CD4-positive, alpha-beta T cell (primary cell): Measurements from ENCODE around the gene COL20A1. TPM values are rescaled to one million over a fixed set of nuclear protein-coding genes. Genes with fewer than 3 reads are reported as not detected.
A peak's percentile ranks its signal among the peaks of the same experiment; 100 is the strongest.

Experiments used
- ATAC-seq: fragments of 200-7000 bp; cut with Tn5 transposase; one replicate; pipeline ENCODE4 v1.10.0; 2022; ENCODE audit warnings: mild to moderate bottlenecking; ENCODE audit not compliant: poor library complexity
- CTCF ChIA-PET: fragments of 350-600 bp; sonication (Branson Sonifier 250); formaldehyde crosslinking; loops from one replicate; lab custom pipeline; 2021; ENCODE audit warnings: antibody characterized with exemption, inconsistent platforms; lab: Charles Lee
- POLR2A ChIA-PET: fragments of 350-600 bp; sonication (Branson Sonifier 250); formaldehyde crosslinking; loops from one replicate; lab custom pipeline; 2021; ENCODE audit warnings: antibody characterized with exemption, inconsistent platforms; lab: Charles Lee
- DNase-seq, 14 experiments: peaks; one replicate each; pipeline ENCODE4 v3.0.0-alpha.2; 2013 to 2020; ENCODE audit warnings: mixed read lengths in 2 of 14
- H3K27ac ChIP-seq, 2 donors: one replicate each; pipeline versions ENCODE4 v1.5.1 to v1.7.0; 2013; ENCODE audit warnings: low read length in 2 of 2, low read depth in 1 of 2, mild to moderate bottlenecking in 1 of 2
- H3K27me3 ChIP-seq, 2 experiments: 1 replicate in 1 of 2; 2 replicates in 1 of 2; pipeline versions ENCODE4 v1.6.1 to v1.7.0; 2013; ENCODE audit warnings: low read length in 2 of 2, control low read depth in 1 of 2, mild to moderate bottlenecking in 1 of 2, moderate library complexity in 1 of 2; ENCODE audit not compliant: insufficient read depth in 2 of 2, control insufficient read depth in 1 of 2
- H3K36me3 ChIP-seq: one replicate; pipeline ENCODE4 v1.6.1; 2013; ENCODE audit warnings: low read length, control low read depth; ENCODE audit not compliant: insufficient read depth
- H3K4me1 ChIP-seq: one replicate; pipeline ENCODE4 v1.6.1; 2013; ENCODE audit warnings: low read length, control low read depth; ENCODE audit not compliant: insufficient read depth
- H3K4me3 ChIP-seq: one replicate; pipeline ENCODE4 v1.5.1; 2013; ENCODE audit warnings: mild to moderate bottlenecking, low read length, moderate library complexity
- H3K9me3 ChIP-seq, 2 experiments: 1 replicate in 1 of 2; 2 replicates in 1 of 2; pipeline versions ENCODE4 v1.6.1 to v1.7.0; 2013; ENCODE audit warnings: low read length in 2 of 2, mild to moderate bottlenecking in 2 of 2, control low read depth in 1 of 2, moderate library complexity in 1 of 2; ENCODE audit not compliant: control insufficient read depth in 1 of 2, insufficient read depth in 1 of 2
- H3K27ac Mint-ChIP-seq: one replicate; pipeline ENCODE4 v1.8.0; 2020; ENCODE audit warnings: mixed read lengths
- H3K27me3 Mint-ChIP-seq: one replicate; pipeline ENCODE4 v1.8.0; 2021; ENCODE audit warnings: mixed read lengths
- H3K36me3 Mint-ChIP-seq: one replicate; pipeline ENCODE4 v1.8.0; 2021; ENCODE audit warnings: low read depth, mixed read lengths
- H3K4me1 Mint-ChIP-seq: one replicate; pipeline ENCODE4 v1.8.0; 2021; ENCODE audit warnings: low read depth, mixed read lengths
- H3K4me3 Mint-ChIP-seq: one replicate; pipeline ENCODE4 v1.8.0; 2020; ENCODE audit warnings: mild to moderate bottlenecking, mixed read lengths
- H3K9me3 Mint-ChIP-seq: one replicate; pipeline ENCODE4 v1.8.0; 2020; ENCODE audit warnings: mixed read lengths
- CTCF ChIP-seq: fragments of 200-600 bp; IDR thresholded peaks from one replicate; pipeline ENCODE4 v1.8.0; 2022; ENCODE audit warnings: antibody characterized with exemption, mild to moderate bottlenecking
- intact Hi-C, 2 experiments: fragments of 100-400 bp; cut with DNase I in 1 of 2; cut with micrococcal nuclease in 1 of 2; formaldehyde crosslinking; loops; one replicate each; pipeline versions ENCODE4 v1.15.1 to v1.9.0; 2023 to 2025; cut with DNase I, micrococcal nuclease
- total RNA-seq, 174 experiments: library from RNA in 2 of 174; stranded (reverse) in 2 of 174; gene quantifications; one replicate each; pipeline ENCODE4 v1.2.3 and lab custom pipeline; 2021 to 2026

The COL20A1 gene
- total RNA-seq, 2 experiments from 2014 or later, result 0.03 TPM; not detected in 1

GRCh38 chr20:63318391-63319163 lies 25.6 kb downstream of the COL20A1 start:
- ChIA-PET POLR2A (no interaction called here), CTCF (no interaction called here)
- no peaks in the 10 kb centered on the region for H3K36me3 ChIP-seq
- H3K36me3 Mint-ChIP-seq, result no peaks in the 10 kb centered on the region
- H3K27ac ChIP-seq, result no peak overlapping the region
- peaks cover 0 to 4% of the 10 kb centered on the region in 2 experiments for H3K9me3 ChIP-seq
- no peaks in the 10 kb centered on the region for H3K9me3 Mint-ChIP-seq
- H3K4me3 ChIP-seq, result no peak overlapping the region
- H3K27ac Mint-ChIP-seq, result no peak overlapping the region
- TF ChIP-seq CTCF, result no peak
- no peak for ATAC-seq
- DNase-seq, result no peak
- intact Hi-C loops, result loop anchor here in 1 of 2 experiments (10.0 kb wide), 1 partner anchor 66 kb away; no protein-coding TSS in a partner anchor
- no peaks in the 10 kb centered on the region for H3K4me1 Mint-ChIP-seq
- H3K27me3 ChIP-seq, result peaks cover 0 to 6% of the 10 kb centered on the region in 2 experiments
- no peak overlapping the region for H3K4me3 Mint-ChIP-seq
- H3K27me3 Mint-ChIP-seq, result peaks cover 6% of the 10 kb centered on the region
- H3K4me1 ChIP-seq, result no peaks in the 10 kb centered on the region

- no peaks in the 10 kb centered on the region for H3K36me3 Mint-ChIP-seq
- ATAC-seq (no peak), DNase-seq (peak in 1 of 14 experiments; percentile 0)
- Histone ChIP-seq H3K36me3 (no peaks in the 10 kb centered on the region), H3K27me3 (peaks cover 0 to 6% of the 10 kb centered on the region in 2 experiments), H3K4me3 (no peak overlapping the region), H3K4me1 (no peaks in the 10 kb centered on the region), H3K9me3 (peaks cover 0 to 4% of the 10 kb centered on the region in 2 experiments), H3K27ac (no peak overlapping the region)
- intact Hi-C loops, result loop anchor here in 1 of 2 experiments (10.0 kb wide), 1 partner anchor 65 kb away; no protein-coding TSS in a partner anchor
- no peak overlapping the region for H3K4me3 Mint-ChIP-seq
- H3K4me1 Mint-ChIP-seq, result no peaks in the 10 kb centered on the region
- H3K9me3 Mint-ChIP-seq, result no peaks in the 10 kb centered on the region
- peaks cover 11% of the 10 kb centered on the region for H3K27me3 Mint-ChIP-seq
- TF ChIP-seq CTCF, result no peak
- no peak overlapping the region for H3K27ac Mint-ChIP-seq
- ChIA-PET POLR2A (no interaction called here), CTCF (no interaction called here)
Observed at GRCh38 chr20:63319164-63320040, 26.4 kb downstream of the COL20A1 start.

- Histone ChIP-seq H3K27me3 (peaks cover 0 to 6% of the 10 kb centered on the region in 2 experiments), H3K4me3 (no peak overlapping the region), H3K4me1 (peaks cover 1% of the 10 kb centered on the region), H3K27ac (no peak overlapping the region), H3K9me3 (peaks cover 0 to 4% of the 10 kb centered on the region in 2 experiments), H3K36me3 (no peaks in the 10 kb centered on the region)
- Mint-ChIP-seq H3K27ac (no peak overlapping the region), H3K4me1 (no peaks in the 10 kb centered on the region), H3K27me3 (peaks cover 11% of the 10 kb centered on the region), H3K9me3 (no peaks in the 10 kb centered on the region), H3K36me3 (no peaks in the 10 kb centered on the region), H3K4me3 (no peak overlapping the region)
- ChIA-PET POLR2A (no interaction called here), CTCF (no interaction called here)
- intact Hi-C loops, result no loop called here
- ATAC-seq (no peak), DNase-seq (no peak)
- TF ChIP-seq CTCF, result no peak
Observed at GRCh38 chr20:63320041-63320511, 27.1 kb downstream of the COL20A1 start.
